Gastroesophageal sphincter (tissue), 4 donors: ENCODE measurements around the gene NDUFA11. TPM values are rescaled to one million over a fixed set of nuclear protein-coding genes. Genes with fewer than 3 reads are reported as not detected.

Source experiments
- ATAC-seq: fragments of 150-250 bp; one replicate; pipeline ENCODE4 v1.9.1; 2016; ENCODE audit warnings: mild to moderate bottlenecking, moderate library complexity
- H3K27ac ChIP-seq, 4 donors: fragments of 200-600 bp; sonication (generic) in 3 of 4; 1 replicate in 3 of 4; 2 replicates in 1 of 4; pipeline ENCODE4 v1.5.1; 2016 to 2019
- H3K27me3 ChIP-seq: fragments of 200-600 bp; sonication (generic); one replicate; pipeline ENCODE4 v1.5.1; 2019
- H3K36me3 ChIP-seq, 2 donors: fragments of 200-600 bp; sonication (generic); one replicate each; pipeline ENCODE4 v1.5.1; 2019; ENCODE audit warnings: control low read depth in 1 of 2
- H3K4me1 ChIP-seq, 3 donors: fragments of 200-600 bp; sonication (generic); 1 replicate in 2 of 3; 2 replicates in 1 of 3; pipeline ENCODE4 v1.5.1; 2016 to 2019; ENCODE audit warnings: control low read depth in 2 of 3
- H3K4me3 ChIP-seq, 2 donors: fragments of 200-600 bp; sonication (generic); one replicate each; pipeline ENCODE4 v1.5.1; 2019; ENCODE audit warnings: mild to moderate bottlenecking in 1 of 2, moderate library complexity in 1 of 2
- H3K9me3 ChIP-seq, 3 donors: fragments of 200-600 bp; sonication (generic); one replicate each; pipeline ENCODE4 v1.5.1; 2017 to 2019; ENCODE audit warnings: control low read depth in 2 of 3
- CTCF ChIP-seq, 4 experiments: fragments of 200-600 bp in 2 of 4; fragments of 450-650 bp in 2 of 4; sonication (generic) in 1 of 4; IDR thresholded peaks; one replicate each; pipeline ENCODE4 v1.5.1; 2017 to 2019; ENCODE audit warnings: antibody characterized with exemption in 4 of 4, mild to moderate bottlenecking in 2 of 4, moderate library complexity in 2 of 4
- EP300 ChIP-seq: sonication (generic); formaldehyde crosslinking; IDR thresholded peaks from one replicate; pipeline ENCODE4 v1.6.1; 2017; ENCODE audit warnings: antibody characterized with exemption, mild to moderate bottlenecking
- POLR2A ChIP-seq, 2 donors: fragments of 450-650 bp; IDR thresholded peaks; one replicate each; pipeline ENCODE4 v1.6.1; 2017; ENCODE audit warnings: antibody characterized with exemption in 2 of 2, mild to moderate bottlenecking in 2 of 2, moderate library complexity in 1 of 2
- POLR2AphosphoS5 ChIP-seq: sonication (generic); formaldehyde crosslinking; IDR thresholded peaks from one replicate; pipeline ENCODE4 v1.6.1; 2017; ENCODE audit warnings: antibody characterized with exemption
- WGBS, 2 donors: methylation state at CpG; one replicate each; pipeline ENCODE4 v1.1.5; 2018; ENCODE audit warnings: low coverage in 1 of 2; 5-methylcytosine and 5-hydroxymethylcytosine counted together
- total RNA-seq, 4 donors: library from RNA; depleted of rRNA; stranded (reverse); fragments of >200 nt; gene quantifications; one replicate each; pipeline ENCODE4 v1.1.0, GENCODE V29; 2016

Gene NDUFA11
- total RNA-seq, 4 donors from 2014 or later = 244 to 299 (median 265) TPM

DNA sequence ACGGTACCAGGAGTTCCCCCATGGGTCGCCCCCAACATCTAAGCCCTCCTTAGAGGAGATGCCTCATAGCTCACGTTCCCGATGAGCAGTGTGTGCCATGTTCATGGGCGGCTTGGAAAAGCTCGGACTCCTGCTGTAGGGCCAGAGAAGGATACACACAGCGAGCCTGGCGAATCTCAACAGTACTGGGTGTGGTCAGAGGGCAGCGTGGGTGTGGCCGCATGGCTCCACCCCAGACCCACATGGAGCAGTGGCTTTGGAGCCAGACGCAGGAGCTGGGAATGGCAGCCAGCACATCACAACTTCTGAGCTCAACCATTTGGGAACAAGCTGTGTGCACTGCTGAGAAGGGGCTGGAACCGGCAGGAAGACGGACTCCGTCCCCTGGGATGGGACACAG lies 26.0 kb upstream of the NDUFA11 start:
- TF ChIP-seq EP300 (no peak), POLR2A (IDR thresholded peaks at IDR 0.05) (no peak), CTCF (IDR thresholded peaks at IDR 0.05) (no peak), POLR2AphosphoS5 (no peak)
- H3K4me1 ChIP-seq = peaks cover 3 to 81% (median 32%) of the 10 kb centered on the region in 3 donors
- H3K9me3 ChIP-seq = no peaks in the 10 kb centered on the region
- H3K27ac ChIP-seq = peak overlapping the region in 3 of 4 donors; percentile 1 to 86 (median 85)
- H3K4me3 ChIP-seq = no peak overlapping the region
- no peaks in the 10 kb centered on the region for H3K27me3 ChIP-seq
- 79% methylated on average over 4 of the region's 14 CpGs; no CpG with 5 or more reads in 1 of the 2 donors for WGBS, 2 donors
- no peak for ATAC-seq
- H3K36me3 ChIP-seq = peaks cover 0 to 91% of the 10 kb centered on the region in 2 donors

GRCh38 chr19:5929179-5929578 lies 25.6 kb upstream of the NDUFA11 start:
- no peak for ATAC-seq
- TF ChIP-seq POLR2AphosphoS5 = no peak
- no peak for TF ChIP-seq POLR2A (IDR thresholded peaks at IDR 0.05)
- no peak for TF ChIP-seq CTCF (IDR thresholded peaks at IDR 0.05)
- no peak for TF ChIP-seq EP300
- no peaks in the 10 kb centered on the region for H3K9me3 ChIP-seq
- H3K36me3 ChIP-seq = peaks cover 0 to 96% of the 10 kb centered on the region in 2 donors
- H3K4me1 ChIP-seq = peaks cover 3 to 78% (median 28%) of the 10 kb centered on the region in 3 donors
- 80% methylated on average over 3 of the region's 13 CpGs; no CpG with 5 or more reads in 1 of the 2 donors for WGBS, 2 donors
- no peak overlapping the region for H3K4me3 ChIP-seq
- no peaks in the 10 kb centered on the region for H3K27me3 ChIP-seq
- peak overlapping the region in 3 of 4 donors; percentile 81 to 86 (median 85) for H3K27ac ChIP-seq

DNA sequence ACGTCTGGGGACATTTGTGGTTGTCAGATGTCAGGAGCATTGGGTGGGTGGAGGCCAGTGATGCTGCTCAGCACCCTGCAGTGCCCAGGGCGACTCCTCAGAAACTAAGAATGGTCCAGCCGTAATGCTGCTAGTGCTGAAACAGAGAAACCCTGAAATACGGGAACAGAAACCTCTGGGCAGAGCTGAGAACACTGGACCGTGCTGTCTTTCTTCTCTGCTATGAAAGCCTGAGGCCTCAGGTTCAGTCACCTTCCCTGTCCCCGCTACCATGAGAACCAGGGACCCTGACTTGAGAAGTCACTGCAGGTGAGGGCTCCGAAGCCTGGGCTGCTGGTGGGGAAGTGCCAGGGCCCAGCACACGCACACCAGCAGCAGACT lies 23.8 kb upstream of the NDUFA11 start:
- Histone ChIP-seq H3K9me3 (no peaks in the 10 kb centered on the region), H3K4me3 (no peak overlapping the region), H3K27me3 (no peaks in the 10 kb centered on the region), H3K36me3 (peaks cover 0 to 99% of the 10 kb centered on the region in 2 donors), H3K4me1 (peaks cover 3 to 60% (median 20%) of the 10 kb centered on the region in 3 donors), H3K27ac (peak overlapping the region; percentile 66 to 86 (median 83))
- WGBS, 2 donors = 17 to 85% methylated on average over 1 to 5 of the region's 8 CpGs
- TF ChIP-seq CTCF (IDR thresholded peaks at IDR 0.05) (no peak), EP300 (no peak), POLR2AphosphoS5 (no peak), POLR2A (IDR thresholded peaks at IDR 0.05) (no peak)
- no peak for ATAC-seq

DNA sequence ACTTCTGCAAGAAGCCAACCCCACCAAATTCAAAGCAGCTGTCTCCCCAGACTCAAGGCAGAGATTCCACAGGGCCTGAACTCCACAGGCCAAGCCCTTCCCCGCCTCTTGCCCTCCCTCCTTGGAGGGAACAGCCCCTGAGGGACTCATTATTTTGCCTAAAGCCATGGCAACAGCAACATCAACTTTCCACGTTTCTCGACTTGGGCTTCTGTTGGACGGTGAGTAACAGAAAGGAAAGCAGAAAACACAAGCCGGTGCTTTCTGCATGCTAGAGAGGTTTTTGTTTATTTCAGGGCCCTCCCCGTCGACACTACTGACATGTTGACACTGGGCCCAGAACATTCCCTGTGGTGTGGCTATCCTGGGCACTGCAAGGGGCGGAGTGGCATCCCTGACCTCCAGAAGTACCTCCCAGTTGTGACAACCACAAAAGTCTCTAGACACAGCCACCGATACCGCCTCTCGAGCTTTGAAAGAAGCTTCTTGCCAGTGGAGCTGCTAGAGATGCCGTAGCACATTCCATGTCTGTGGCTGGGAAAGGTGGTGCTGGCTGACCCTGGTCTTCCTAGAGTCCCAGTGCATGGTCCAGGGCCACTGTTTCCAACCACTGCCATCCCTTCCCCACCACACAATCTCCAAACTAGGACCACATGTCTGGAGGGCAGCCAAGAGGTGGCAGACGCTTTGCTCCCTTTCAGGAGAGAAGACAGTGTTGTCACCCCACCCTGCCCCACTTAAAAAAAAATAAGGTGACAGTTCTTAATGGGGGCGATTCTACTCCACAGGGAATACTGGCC lies 23.3 kb upstream of the NDUFA11 start:
- Histone ChIP-seq H3K27ac (peak overlapping the region; percentile 66 to 86 (median 83)), H3K36me3 (peaks cover 0 to 99% of the 10 kb centered on the region in 2 donors), H3K4me1 (peaks cover 3 to 57% (median 20%) of the 10 kb centered on the region in 3 donors), H3K27me3 (no peaks in the 10 kb centered on the region), H3K4me3 (no peak overlapping the region), H3K9me3 (no peaks in the 10 kb centered on the region)
- 22 to 40% methylated on average over 4 to 7 of the region's 14 CpGs for WGBS, 2 donors
- TF ChIP-seq EP300 = no peak
- TF ChIP-seq POLR2AphosphoS5 = peak; percentile 78
- TF ChIP-seq POLR2A (IDR thresholded peaks at IDR 0.05) = no peak
- peak in 1 of 4 experiments; percentile 37 for TF ChIP-seq CTCF (IDR thresholded peaks at IDR 0.05)
- peak; percentile 91 for ATAC-seq
